HCT116 (cell line): ENCODE results near the gene PRKCA. TPM values are rescaled to one million over a fixed set of nuclear protein-coding genes. Genes with fewer than 3 reads are reported as not detected.

ENCODE experiments used
- ATAC-seq: fragments of 200-7000 bp; cut with Tn5 transposase; 2 replicates; pipeline ENCODE4 v1.9.1; 2020; ENCODE audit warnings: mild to moderate bottlenecking, moderate library complexity
- BruUV-seq: library from RNA; stranded (reverse); fragments of 400-500 nt; replicated peaks from 2 replicates; lab custom pipeline; 2021; lab: Mats Ljungman, UMichigan
- CTCF ChIA-PET: fragments of 300-600 bp; sonication (Branson Sonifier 250); formaldehyde crosslinking; loops from one replicate; lab custom pipeline; 2021; ENCODE audit warnings: antibody characterized with exemption; lab: Charles Lee
- POLR2A ChIA-PET: fragments of 300-600, 350-600 bp; sonication (Branson Sonifier 250); formaldehyde crosslinking; loops from one replicate; lab custom pipeline; 2021; ENCODE audit warnings: antibody characterized with exemption; lab: Charles Lee
- RAD21 ChIA-PET, 2 experiments: fragments of 300-600 bp; sonication (Branson Sonifier 250); formaldehyde crosslinking; loops; one replicate each; lab custom pipeline; 2023; ENCODE audit warnings: low total read pairs in 2 of 2; ENCODE audit not compliant: uncharacterized antibody in 2 of 2, unreplicated experiment in 2 of 2, low non-redundant PET in 1 of 2; lab: Charles Lee
- DNase-seq: peaks from one replicate; pipeline ENCODE4 v3.0.0-alpha.2; 2010; ENCODE audit warnings: low read depth, low spot score
- H2AFZ ChIP-seq: fragments of 200-600 bp; shearing (Covaris generic), sonication (generic); 2 replicates; pipeline ENCODE4 v1.6.1; 2017; ENCODE audit warnings: low read depth, mixed run types, mixed read lengths, antibody characterized with exemption, low read length; ENCODE audit not compliant: poor library complexity, severe bottlenecking
- H3K27ac ChIP-seq: 2 replicates; pipeline ENCODE4 v1.5.1; 2012; ENCODE audit warnings: low read depth, low read length
- H3K27me3 ChIP-seq: fragments of 200-600 bp; sonication (generic); 2 replicates; pipeline ENCODE4 v1.6.1; 2016; ENCODE audit warnings: mixed run types, low read length, mixed read lengths; ENCODE audit not compliant: insufficient read depth
- H3K36me3 ChIP-seq, 2 experiments: fragments of 200-500 bp in 1 of 2; fragments of 200-600 bp in 1 of 2; sonication (Bioruptor generic) in 1 of 2; sonication (generic) in 1 of 2; 2 replicates each; pipeline versions ENCODE4 v1.5.1 to v1.6.1; 2014 to 2016; ENCODE audit warnings: low read length in 2 of 2, inconsistent platforms in 1 of 2, mixed read lengths in 1 of 2, mixed run types in 1 of 2; ENCODE audit not compliant: insufficient read depth in 2 of 2, control insufficient read depth in 1 of 2
- H3K4me1 ChIP-seq, 2 experiments: fragments of 200-600 bp in 1 of 2; sonication (generic) in 1 of 2; 2 replicates each; pipeline versions ENCODE4 v1.5.1 to v1.6.1; 2012 to 2017; ENCODE audit warnings: low read length in 2 of 2, inconsistent platforms in 1 of 2, mild to moderate bottlenecking in 1 of 2, mixed read lengths in 1 of 2, mixed run types in 1 of 2, moderate library complexity in 1 of 2; ENCODE audit not compliant: insufficient read depth in 2 of 2, control insufficient read depth in 1 of 2
- H3K4me2 ChIP-seq: fragments of 200-600 bp; sonication (generic); 2 replicates; pipeline ENCODE4 v1.6.1; 2017; ENCODE audit warnings: mixed run types, low read length, mixed read lengths
- H3K4me3 ChIP-seq, 2 experiments: fragments of 200-600 bp in 1 of 2; sonication (generic) in 1 of 2; replicated peaks in 1 of 2; 2 replicates each; pipeline ENCODE4 v1.5.1; 2011 to 2016; ENCODE audit warnings: low read length in 2 of 2, control low read depth in 1 of 2, low read depth in 1 of 2, mild to moderate bottlenecking in 1 of 2, mixed read lengths in 1 of 2, mixed run types in 1 of 2
- H3K79me2 ChIP-seq: fragments of 200-600 bp; sonication (generic); 2 replicates; pipeline ENCODE4 v1.6.1; 2017; ENCODE audit warnings: mild to moderate bottlenecking, mixed run types, low read length, moderate library complexity, mixed read lengths; ENCODE audit not compliant: insufficient read depth
- H3K9ac ChIP-seq: fragments of 200-600 bp; sonication (generic); 2 replicates; pipeline ENCODE4 v1.6.1; 2016; ENCODE audit warnings: low read length, mixed read lengths
- H3K9me2 ChIP-seq: fragments of 200-600 bp; sonication (generic), shearing (Covaris generic); 2 replicates; pipeline ENCODE4 v1.6.1; 2017; ENCODE audit warnings: mixed run types, mild to moderate bottlenecking, moderate library complexity; ENCODE audit not compliant: insufficient read depth
- H3K9me3 ChIP-seq, 2 experiments: fragments of 200-500 bp in 1 of 2; fragments of 200-600 bp in 1 of 2; sonication (Bioruptor generic) in 1 of 2; sonication (generic) in 1 of 2; 2 replicates each; pipeline ENCODE4 v1.6.1; 2014 to 2017; ENCODE audit warnings: low read length in 2 of 2, mixed read lengths in 2 of 2, inconsistent platforms in 1 of 2, low read depth in 1 of 2, mild to moderate bottlenecking in 1 of 2, mixed run types in 1 of 2, moderate library complexity in 1 of 2; ENCODE audit not compliant: control insufficient read depth in 1 of 2, insufficient read depth in 1 of 2
- H4K20me1 ChIP-seq: fragments of 200-600 bp; sonication (generic), shearing (Covaris generic); 2 replicates; pipeline ENCODE4 v1.6.1; 2017; ENCODE audit warnings: mixed run types, mild to moderate bottlenecking, moderate library complexity; ENCODE audit not compliant: insufficient read depth
- SP1 ChIP-seq: IDR thresholded peaks from 2 replicates; pipeline ENCODE4 v1.6.1; 2012; ENCODE audit warnings: low read depth
- TCF7L2 ChIP-seq: IDR thresholded peaks from 2 replicates; pipeline ENCODE4 v1.7.0; 2011; ENCODE audit warnings: borderline replicate concordance, inconsistent platforms; ENCODE audit not compliant: insufficient read depth, insufficient read length; ENCODE audit errors: extremely low read depth
- ZFX ChIP-seq: fragments of 450-650 bp; IDR thresholded peaks from 2 replicates; pipeline ENCODE4 v1.6.1; 2017
- ZNF274 ChIP-seq: fragments of 200-500 bp; sonication (Bioruptor generic); IDR thresholded peaks from 2 replicates; pipeline ENCODE4 v1.6.1; 2014; ENCODE audit warnings: mild to moderate bottlenecking, low read depth, low read length, inconsistent platforms
- intact Hi-C: fragments of 100-400 bp; cut with micrococcal nuclease; formaldehyde crosslinking; loops from 2 replicates; pipeline ENCODE4 v1.10.0; 2022
- total RNA-seq: library from RNA; stranded (reverse); gene quantifications from one replicate; pipeline ENCODE4 v1.2.1, GENCODE V29; 2021; ENCODE audit not compliant: unreplicated experiment
- TF ChIP-seq, protein P1 (sequence below), 3 experiments: fragments of 200-600 bp in 1 of 3; sonication (generic) in 1 of 3; IDR thresholded peaks in 2 of 3; conservative IDR thresholded peaks in 1 of 3; 2 replicates each; pipeline ENCODE4 v1.5.1; 2012 to 2017; ENCODE audit warnings: low read depth in 2 of 3, low read length in 2 of 3, antibody characterized with exemption in 1 of 3, borderline replicate concordance in 1 of 3, control low read depth in 1 of 3, mild to moderate bottlenecking in 1 of 3, mixed read lengths in 1 of 3, mixed run types in 1 of 3, moderate library complexity in 1 of 3; ENCODE audit not compliant: insufficient read depth in 1 of 3

PRKCA gene
- total RNA-seq, 1 experiment from 2014 or later: 18.8 TPM

DNA sequence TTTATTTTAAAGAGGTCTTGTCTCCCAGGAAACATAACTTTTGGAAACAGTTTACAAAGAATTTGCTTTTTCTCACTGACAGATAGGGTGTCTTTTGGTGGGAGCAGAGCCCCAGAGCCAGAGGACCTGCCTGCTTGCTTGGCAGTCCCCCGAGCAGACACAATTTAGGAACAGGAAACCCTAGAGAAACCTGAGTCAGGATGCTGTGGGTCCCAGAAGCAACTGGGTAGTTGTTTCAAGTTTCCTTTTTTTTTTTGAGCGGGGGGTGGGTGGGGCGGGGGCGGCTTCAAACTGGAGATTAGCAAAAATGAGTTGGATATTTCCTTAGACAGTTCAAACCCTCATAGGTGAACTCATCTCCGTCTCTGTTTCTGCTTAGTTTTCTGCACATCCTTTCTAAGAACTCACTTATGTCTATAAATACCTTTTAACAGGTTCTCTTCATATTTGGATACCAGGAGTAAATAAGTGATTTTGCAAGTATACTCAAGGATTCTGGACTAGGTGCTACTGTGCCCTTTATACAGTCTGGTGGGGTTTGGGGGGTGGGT, 135.1 kb downstream of the PRKCA start:
- Histone ChIP-seq H3K27me3 (0 out of 2 replicates have a peak, but pooled peaks cover 5% of the 10 kb centered on the region), H2AFZ (no peak overlapping the region), H3K9me2 (no peaks in the 10 kb centered on the region), H3K27ac (no peak overlapping the region), H3K9me3 (no peaks in the 10 kb centered on the region), H3K79me2 (no peaks in the 10 kb centered on the region), H3K9ac (no peak overlapping the region), H3K4me1 (no peaks in the 10 kb centered on the region), H3K36me3 (no peaks in the 10 kb centered on the region), H3K4me3 (no peak overlapping the region), H3K4me2 (no peak overlapping the region), H4K20me1 (no peaks in the 10 kb centered on the region)
- no TSS peak for BruUV-seq
- DNase-seq: no peak
- intact Hi-C loops: no loop called here
- TF ChIP-seq, protein P1, sequence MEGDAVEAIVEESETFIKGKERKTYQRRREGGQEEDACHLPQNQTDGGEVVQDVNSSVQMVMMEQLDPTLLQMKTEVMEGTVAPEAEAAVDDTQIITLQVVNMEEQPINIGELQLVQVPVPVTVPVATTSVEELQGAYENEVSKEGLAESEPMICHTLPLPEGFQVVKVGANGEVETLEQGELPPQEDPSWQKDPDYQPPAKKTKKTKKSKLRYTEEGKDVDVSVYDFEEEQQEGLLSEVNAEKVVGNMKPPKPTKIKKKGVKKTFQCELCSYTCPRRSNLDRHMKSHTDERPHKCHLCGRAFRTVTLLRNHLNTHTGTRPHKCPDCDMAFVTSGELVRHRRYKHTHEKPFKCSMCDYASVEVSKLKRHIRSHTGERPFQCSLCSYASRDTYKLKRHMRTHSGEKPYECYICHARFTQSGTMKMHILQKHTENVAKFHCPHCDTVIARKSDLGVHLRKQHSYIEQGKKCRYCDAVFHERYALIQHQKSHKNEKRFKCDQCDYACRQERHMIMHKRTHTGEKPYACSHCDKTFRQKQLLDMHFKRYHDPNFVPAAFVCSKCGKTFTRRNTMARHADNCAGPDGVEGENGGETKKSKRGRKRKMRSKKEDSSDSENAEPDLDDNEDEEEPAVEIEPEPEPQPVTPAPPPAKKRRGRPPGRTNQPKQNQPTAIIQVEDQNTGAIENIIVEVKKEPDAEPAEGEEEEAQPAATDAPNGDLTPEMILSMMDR (IDR thresholded peaks at IDR 0.05 in 2 of 3, conservative IDR thresholded peaks at IDR 0.05 in 1 of 3; ENCODE audit: borderline replicate concordance in 1 of 3, insufficient read depth in 1 of 3, low read depth in 2 of 3, low read length in 2 of 3): no peak
- TF ChIP-seq SP1 (no peak), ZNF274 (no peak), TCF7L2 (no peak), ZFX (no peak)
- ChIA-PET RAD21 (interaction anchor here in 1 of 2 experiments (0.6 kb wide), 1 partner anchor 22 kb away, joined by 6 read pairs; no protein-coding TSS in a partner anchor), POLR2A (no interaction called here), CTCF (no interaction called here)
- no peak for ATAC-seq

DNA sequence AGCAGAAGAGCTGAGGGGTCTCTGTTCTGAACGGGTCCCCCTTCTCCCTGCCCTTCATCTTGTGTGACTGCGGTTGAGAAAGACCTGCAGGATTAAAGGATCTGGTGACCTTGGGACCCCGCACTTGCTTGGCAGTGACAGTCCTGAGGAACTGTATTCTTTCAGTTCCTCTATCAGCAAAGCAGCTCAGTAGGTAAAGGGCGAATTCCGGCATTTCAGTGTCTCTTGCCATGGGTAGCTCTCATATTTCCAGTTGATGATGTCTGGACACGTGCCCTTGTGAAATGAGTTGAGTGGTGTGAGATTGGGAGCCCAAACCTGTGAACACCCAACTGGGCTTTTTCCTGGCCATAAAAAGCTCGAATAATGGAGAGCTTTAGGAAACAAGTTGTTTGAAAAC, 135.7 kb downstream of the PRKCA start:
- Histone ChIP-seq H4K20me1 (no peaks in the 10 kb centered on the region), H3K9me2 (no peaks in the 10 kb centered on the region), H3K36me3 (no peaks in the 10 kb centered on the region), H3K4me1 (no peaks in the 10 kb centered on the region), H3K27ac (no peak overlapping the region), H3K79me2 (no peaks in the 10 kb centered on the region), H3K4me2 (no peak overlapping the region), H3K4me3 (no peak overlapping the region), H3K9me3 (no peaks in the 10 kb centered on the region), H3K9ac (no peak overlapping the region), H3K27me3 (0 out of 2 replicates have a peak, but pooled peaks cover 5% of the 10 kb centered on the region), H2AFZ (no peak overlapping the region)
- BruUV-seq: no TSS peak
- no peak for TF ChIP-seq ZFX
- no peak for ATAC-seq
- no peak for DNase-seq
- CTCF ChIA-PET: no interaction called here
- POLR2A ChIA-PET: no interaction called here
- RAD21 ChIA-PET: no interaction called here
- intact Hi-C loops: no loop called here
